Measurements from ENCODE around the gene GFPT2. TPM values are rescaled to one million over a fixed set of nuclear protein-coding genes. Genes with fewer than 3 reads are reported as not detected.

Gene GFPT2
- total RNA-seq, 1 experiment from 2014 or later = 0.82 TPM

DNA sequence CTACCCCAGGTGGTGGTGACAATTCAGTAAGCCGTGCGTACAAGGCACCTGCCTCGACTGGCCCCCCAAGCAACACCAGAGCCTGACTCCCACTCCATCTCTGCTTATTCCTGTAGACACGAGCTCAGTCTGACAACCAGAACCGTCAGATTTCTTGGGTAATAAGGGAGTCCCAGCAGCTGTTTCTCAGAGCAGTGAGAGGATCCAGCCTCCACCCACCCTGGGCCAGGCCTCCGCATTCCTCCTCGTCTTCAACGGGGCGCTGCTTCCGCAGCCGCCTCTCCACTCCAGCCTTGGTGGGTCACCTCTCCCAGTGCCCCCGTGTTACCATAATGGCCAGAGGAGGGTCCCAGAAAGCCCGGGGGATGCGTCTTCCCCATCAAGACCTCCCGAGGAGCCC, 27.7 kb upstream of the GFPT2 start:
- no peak for DNase-seq (ENCODE audit: low spot score)
- H3K36me3 ChIP-seq (ENCODE audit: insufficient read depth, low read length, poor library complexity, severe bottlenecking) = no peaks in the 10 kb centered on the region
- no peaks in the 10 kb centered on the region for H3K27me3 ChIP-seq (replicated peaks; ENCODE audit: insufficient read depth, low read depth, low read length, poor library complexity)
- H3K27ac ChIP-seq (ENCODE audit: low read depth, low read length, poor library complexity, severe bottlenecking) = no peak overlapping the region
- ChIA-PET POLR2A (ENCODE audit: low non-redundant PET) (no interaction called here), CTCF (no interaction called here)
- intact Hi-C loops (cut with micrococcal nuclease; ENCODE audit: unreplicated experiment) = no loop called here
- H3K4me3 ChIP-seq (ENCODE audit: low read depth, low read length, poor library complexity, severe bottlenecking) = no peak overlapping the region
- no TSS peak for BruUV-seq (replicated peaks)
- no peaks in the 10 kb centered on the region for H3K4me1 ChIP-seq (ENCODE audit: insufficient read depth, low read length, poor library complexity, severe bottlenecking)
- no peaks in the 10 kb centered on the region for H3K9me3 ChIP-seq (ENCODE audit: low read depth, low read length, poor library complexity, severe bottlenecking)
- TF ChIP-seq, protein P1, sequence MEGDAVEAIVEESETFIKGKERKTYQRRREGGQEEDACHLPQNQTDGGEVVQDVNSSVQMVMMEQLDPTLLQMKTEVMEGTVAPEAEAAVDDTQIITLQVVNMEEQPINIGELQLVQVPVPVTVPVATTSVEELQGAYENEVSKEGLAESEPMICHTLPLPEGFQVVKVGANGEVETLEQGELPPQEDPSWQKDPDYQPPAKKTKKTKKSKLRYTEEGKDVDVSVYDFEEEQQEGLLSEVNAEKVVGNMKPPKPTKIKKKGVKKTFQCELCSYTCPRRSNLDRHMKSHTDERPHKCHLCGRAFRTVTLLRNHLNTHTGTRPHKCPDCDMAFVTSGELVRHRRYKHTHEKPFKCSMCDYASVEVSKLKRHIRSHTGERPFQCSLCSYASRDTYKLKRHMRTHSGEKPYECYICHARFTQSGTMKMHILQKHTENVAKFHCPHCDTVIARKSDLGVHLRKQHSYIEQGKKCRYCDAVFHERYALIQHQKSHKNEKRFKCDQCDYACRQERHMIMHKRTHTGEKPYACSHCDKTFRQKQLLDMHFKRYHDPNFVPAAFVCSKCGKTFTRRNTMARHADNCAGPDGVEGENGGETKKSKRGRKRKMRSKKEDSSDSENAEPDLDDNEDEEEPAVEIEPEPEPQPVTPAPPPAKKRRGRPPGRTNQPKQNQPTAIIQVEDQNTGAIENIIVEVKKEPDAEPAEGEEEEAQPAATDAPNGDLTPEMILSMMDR (conservative IDR thresholded peaks at IDR 0.05; ENCODE audit: low read depth, low read length) = no peak
- no peak for TF ChIP-seq EZH2 (IDR thresholded peaks at IDR 0.05; ENCODE audit: borderline replicate concordance, low read depth, low read length, poor library complexity, severe bottlenecking)

GRCh38 chr5:180380441-180380840, 27.3 kb upstream of the GFPT2 start:
- ChIA-PET POLR2A (ENCODE audit: low non-redundant PET) (no interaction called here), CTCF (no interaction called here)
- Histone ChIP-seq H3K27me3 (replicated peaks; ENCODE audit: insufficient read depth, low read depth, low read length, poor library complexity) (no peaks in the 10 kb centered on the region), H3K36me3 (ENCODE audit: insufficient read depth, low read length, poor library complexity, severe bottlenecking) (no peaks in the 10 kb centered on the region), H3K9me3 (ENCODE audit: low read depth, low read length, poor library complexity, severe bottlenecking) (no peaks in the 10 kb centered on the region), H3K4me1 (ENCODE audit: insufficient read depth, low read length, poor library complexity, severe bottlenecking) (no peaks in the 10 kb centered on the region), H3K27ac (ENCODE audit: low read depth, low read length, poor library complexity, severe bottlenecking) (no peak overlapping the region), H3K4me3 (ENCODE audit: low read depth, low read length, poor library complexity, severe bottlenecking) (no peak overlapping the region)
- BruUV-seq (replicated peaks) = no TSS peak
- TF ChIP-seq, protein P1 (conservative IDR thresholded peaks at IDR 0.05; ENCODE audit: low read depth, low read length) = no peak
- TF ChIP-seq EZH2 (IDR thresholded peaks at IDR 0.05; ENCODE audit: borderline replicate concordance, low read depth, low read length, poor library complexity, severe bottlenecking) = no peak
- intact Hi-C loops (cut with micrococcal nuclease; ENCODE audit: unreplicated experiment) = no loop called here
- DNase-seq (ENCODE audit: low spot score) = no peak

DNA sequence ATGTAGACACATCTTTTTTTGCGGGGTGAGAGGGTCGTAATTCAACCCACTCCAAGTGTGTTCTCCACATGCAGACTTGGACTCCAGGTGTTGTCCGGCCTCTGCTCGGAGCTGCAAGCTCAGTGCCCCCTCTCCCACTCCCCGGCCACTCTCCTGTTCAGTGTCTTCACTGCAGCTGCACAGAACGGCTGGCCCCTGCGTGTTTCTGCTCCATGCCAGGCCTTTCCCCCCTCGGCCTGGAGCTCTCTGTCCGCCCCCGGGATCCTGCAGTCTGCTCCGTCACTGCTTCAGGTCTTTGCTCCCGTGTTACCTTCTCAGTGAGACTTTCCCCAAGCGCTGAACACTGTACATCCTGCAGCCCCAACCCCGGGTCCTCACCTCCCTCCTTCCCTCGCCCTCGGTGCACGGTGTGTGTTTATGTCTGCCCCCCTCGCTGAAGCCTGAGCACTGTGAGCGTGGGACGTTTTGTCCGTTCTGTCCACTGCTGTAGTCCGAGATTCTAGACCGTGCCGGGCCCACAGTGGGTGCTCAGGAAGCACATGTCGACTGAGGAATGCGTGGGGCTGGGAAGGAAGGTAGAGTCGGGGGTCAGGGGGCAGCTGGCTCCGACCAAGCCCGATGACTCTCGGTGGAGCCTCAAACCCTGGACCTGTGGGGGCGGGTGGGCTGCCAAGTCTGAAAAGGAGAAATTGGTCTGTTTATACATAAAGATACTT, 26.4 kb upstream of the GFPT2 start:
- Histone ChIP-seq H3K36me3 (ENCODE audit: insufficient read depth, low read length, poor library complexity, severe bottlenecking) (no peaks in the 10 kb centered on the region), H3K4me1 (ENCODE audit: insufficient read depth, low read length, poor library complexity, severe bottlenecking) (no peaks in the 10 kb centered on the region), H3K27me3 (replicated peaks; ENCODE audit: insufficient read depth, low read depth, low read length, poor library complexity) (no peaks in the 10 kb centered on the region), H3K9me3 (ENCODE audit: low read depth, low read length, poor library complexity, severe bottlenecking) (no peaks in the 10 kb centered on the region), H3K27ac (ENCODE audit: low read depth, low read length, poor library complexity, severe bottlenecking) (no peak overlapping the region), H3K4me3 (ENCODE audit: low read depth, low read length, poor library complexity, severe bottlenecking) (no peak overlapping the region)
- ChIA-PET CTCF (no interaction called here), POLR2A (ENCODE audit: low non-redundant PET) (no interaction called here)
- no peak for TF ChIP-seq EZH2 (IDR thresholded peaks at IDR 0.05; ENCODE audit: borderline replicate concordance, low read depth, low read length, poor library complexity, severe bottlenecking)
- TF ChIP-seq, protein P1 (conservative IDR thresholded peaks at IDR 0.05; ENCODE audit: low read depth, low read length) = no peak
- DNase-seq (ENCODE audit: low spot score) = no peak
- intact Hi-C loops (cut with micrococcal nuclease; ENCODE audit: unreplicated experiment) = no loop called here
- no TSS peak for BruUV-seq (replicated peaks)

All from A673 (cell line).